Left ventricle myocardium inferior (tissue), 1 donor: ENCODE measurements around the gene ZNF699. TPM values are rescaled to one million over a fixed set of nuclear protein-coding genes. Genes with fewer than 3 reads are reported as not detected.

Source experiments
- DNase-seq: peaks from one replicate; pipeline ENCODE4 v3.0.0-alpha.2; 2020
- H3K27ac ChIP-seq: fragments of 200-600 bp; replicated peaks from 2 replicates; pipeline ENCODE4 v1.8.0; 2021
- H3K27me3 ChIP-seq: fragments of 200-600 bp; 2 replicates; pipeline ENCODE4 v1.8.0; 2021; ENCODE audit warnings: low read depth
- H3K36me3 ChIP-seq: fragments of 200-600 bp; 2 replicates; pipeline ENCODE4 v1.8.0; 2021
- H3K4me1 ChIP-seq: fragments of 200-600 bp; 2 replicates; pipeline ENCODE4 v1.8.0; 2021
- H3K4me3 ChIP-seq: fragments of 200-600 bp; 2 replicates; pipeline ENCODE4 v1.8.0; 2021; ENCODE audit warnings: mild to moderate bottlenecking, moderate library complexity
- H3K9me3 ChIP-seq: fragments of 200-600 bp; replicated peaks from 2 replicates; pipeline ENCODE4 v1.8.0; 2021
- CTCF ChIP-seq: fragments of 200-600 bp; IDR thresholded peaks from 2 replicates; pipeline ENCODE4 v1.8.0; 2021; ENCODE audit warnings: antibody characterized with exemption, mild to moderate bottlenecking, borderline replicate concordance
- intact Hi-C: fragments of 100-400 bp; cut with micrococcal nuclease; formaldehyde crosslinking; loops from one replicate; pipeline ENCODE4 v1.11.0; 2022
- long read RNA-seq: library from polyadenylated mRNA; unstranded; transcript quantifications from one replicate; pipeline ENCODE4 v2.0.0, GENCODE V29; 2021
- total RNA-seq: library from RNA; stranded (reverse); fragmentation: NEBNext Ultra II Directional; extraction: Animal tissue kit (Norgen Biotek cat#: 25700); gene quantifications from one replicate; pipeline ENCODE4 v1.2.1, GENCODE V29; 2021
- donor health status: DM: no; HTN: yes; CAD: no; lungs with severe emphysema.

ZNF699 gene
- total RNA-seq, result 3.9 TPM
- long read RNA-seq, partial matches to known transcripts, result 0 of 2 reads
- long read RNA-seq, other reads (novel, unspliced or antisense), result 0 of 2 reads

- peak; percentile 99 for DNase-seq
- peak within 1 kb of the TSS; percentile 99 for H3K27ac ChIP-seq
- intact Hi-C loops, result no loop called here
- peak within 1 kb of the TSS; percentile 94 for H3K4me3 ChIP-seq
- TF ChIP-seq CTCF, result no peak
- H3K27me3 ChIP-seq, result no peaks in the 10 kb centered on the region
- H3K4me1 ChIP-seq, result peaks cover 30% of the 10 kb centered on the region
- H3K9me3 ChIP-seq, result peaks cover 4% of the 10 kb centered on the region
- peaks cover 20% of the 10 kb centered on the region for H3K36me3 ChIP-seq
These were observed at the start of gene ZNF699 for GRCh38 chr19:9309139-9309973. Gene ZNF699, minus strand, starts transcription at chr19:9309838. Its CDS starts 4,719 bp downstream, at chr19:9305119.

GRCh38 chr19:9354651-9355050 lies 45.0 kb upstream of the ZNF699 start:
- no peaks in the 10 kb centered on the region for H3K4me1 ChIP-seq
- H3K27me3 ChIP-seq, result no peaks in the 10 kb centered on the region
- TF ChIP-seq CTCF, result no peak
- H3K4me3 ChIP-seq, result no peak overlapping the region
- peaks cover 100% of the 10 kb centered on the region for H3K36me3 ChIP-seq
- DNase-seq, result no peak
- H3K27ac ChIP-seq, result no peak overlapping the region
- H3K9me3 ChIP-seq, result peaks cover 100% of the 10 kb centered on the region
- intact Hi-C loops, result no loop called here

GRCh38 chr19:9353011-9353410 lies 43.4 kb upstream of the ZNF699 start:
- H3K4me3 ChIP-seq, result no peak overlapping the region
- no peak overlapping the region for H3K27ac ChIP-seq
- DNase-seq, result no peak
- intact Hi-C loops, result no loop called here
- no peak for TF ChIP-seq CTCF
- H3K9me3 ChIP-seq, result peaks cover 100% of the 10 kb centered on the region
- no peaks in the 10 kb centered on the region for H3K4me1 ChIP-seq
- H3K27me3 ChIP-seq, result no peaks in the 10 kb centered on the region
- H3K36me3 ChIP-seq, result peaks cover 100% of the 10 kb centered on the region

GRCh38 chr19:9352505-9352904 lies 42.9 kb upstream of the ZNF699 start:
- intact Hi-C loops, result no loop called here
- H3K4me1 ChIP-seq, result no peaks in the 10 kb centered on the region
- H3K27ac ChIP-seq, result no peak overlapping the region
- no peak for TF ChIP-seq CTCF
- H3K4me3 ChIP-seq, result no peak overlapping the region
- peaks cover 100% of the 10 kb centered on the region for H3K9me3 ChIP-seq
- no peaks in the 10 kb centered on the region for H3K27me3 ChIP-seq
- no peak for DNase-seq
- peaks cover 100% of the 10 kb centered on the region for H3K36me3 ChIP-seq

GRCh38 chr19:9348671-9349070 lies 39.0 kb upstream of the ZNF699 start:
- no peak overlapping the region for H3K27ac ChIP-seq
- peaks cover 100% of the 10 kb centered on the region for H3K36me3 ChIP-seq
- intact Hi-C loops, result no loop called here
- DNase-seq, result no peak
- no peaks in the 10 kb centered on the region for H3K4me1 ChIP-seq
- H3K27me3 ChIP-seq, result no peaks in the 10 kb centered on the region
- no peak overlapping the region for H3K4me3 ChIP-seq
- no peak for TF ChIP-seq CTCF
- H3K9me3 ChIP-seq, result peaks cover 100% of the 10 kb centered on the region
